Astrocyte of the hippocampus (primary cell): ENCODE measurements around the gene HP.

Source experiments
- DNase-seq: peaks from one replicate; pipeline ENCODE4 v3.0.0; 2011; ENCODE audit warnings: low read depth, low spot score

HP gene

GRCh38 chr16:72085002-72085401 lies 30.7 kb downstream of the HP start:
- DNase-seq = no peak

GRCh38 chr16:72091217-72091616 lies 36.9 kb downstream of the HP start:
- DNase-seq = no peak

- DNase-seq = peak; percentile 76
Measured at GRCh38 chr16:72092832-72093447, 38.6 kb downstream of the HP start.

GRCh38 chr16:72093448-72094265 lies 39.4 kb downstream of the HP start, which contains the start of the genes DHX38 and TXNL4B:
Gene DHX38 (plus strand): TSS chr16:72093847. CDS start chr16:72096158, 2,311 bp downstream.
Gene TXNL4B (minus strand): TSS chr16:72093620. CDS start chr16:72090749, 2,871 bp downstream.
- peak; percentile 99 for DNase-seq

GRCh38 chr16:72094266-72094610 lies 39.9 kb downstream of the HP start:
- no peak for DNase-seq

GRCh38 chr16:72098936-72099335 lies 44.6 kb downstream of the HP start:
- no peak for DNase-seq

- peak; percentile 76 for DNase-seq
Measured at GRCh38 chr16:72099377-72099818, 45.1 kb downstream of the HP start.

- no peak for DNase-seq
Measured at GRCh38 chr16:72101195-72101594, 46.9 kb downstream of the HP start.

- DNase-seq = no peak
Measured at GRCh38 chr16:72104905-72105304, 50.6 kb downstream of the HP start.

GRCh38 chr16:72105978-72106377 lies 51.7 kb downstream of the HP start:
- DNase-seq = no peak

GRCh38 chr16:72107371-72107770 lies 53.1 kb downstream of the HP start:
- DNase-seq = no peak

- DNase-seq = no peak
Measured at GRCh38 chr16:72108353-72109102, 54.2 kb downstream of the HP start.

GRCh38 chr16:72109300-72109699 lies 55.0 kb downstream of the HP start:
- DNase-seq = no peak

GRCh38 chr16:72109966-72110530 lies 55.7 kb downstream of the HP start:
- DNase-seq = no peak
